Omental fat pad (tissue), 4 donors: ENCODE measurements around the gene SH3PXD2B. TPM values are rescaled to one million over a fixed set of nuclear protein-coding genes. Genes with fewer than 3 reads are reported as not detected.

Source experiments
- ATAC-seq: fragments of 150-250 bp; one replicate; pipeline ENCODE4 v1.9.1; 2016; ENCODE audit warnings: mild to moderate bottlenecking, moderate library complexity; ENCODE audit not compliant: low FRiP score
- DNase-seq: peaks from one replicate; pipeline ENCODE4 v3.0.0-alpha.2; 2019; ENCODE audit warnings: low spot score
- total RNA-seq, 4 donors: library from RNA; depleted of rRNA; stranded (reverse); fragments of >200 nt; gene quantifications; one replicate each; pipeline ENCODE4 v1.1.0, GENCODE V29; 2016
- TF ChIP-seq, protein P1 (sequence below), 3 donors: fragments of 450-650 bp; IDR thresholded peaks; one replicate each; pipeline ENCODE4 v1.5.1; 2016 to 2017; ENCODE audit warnings: antibody characterized with exemption in 3 of 3, mild to moderate bottlenecking in 3 of 3, moderate library complexity in 2 of 3

The SH3PXD2B gene
- total RNA-seq, 4 donors from 2014 or later, result 29.3 to 47.1 (median 44.3) TPM

DNA sequence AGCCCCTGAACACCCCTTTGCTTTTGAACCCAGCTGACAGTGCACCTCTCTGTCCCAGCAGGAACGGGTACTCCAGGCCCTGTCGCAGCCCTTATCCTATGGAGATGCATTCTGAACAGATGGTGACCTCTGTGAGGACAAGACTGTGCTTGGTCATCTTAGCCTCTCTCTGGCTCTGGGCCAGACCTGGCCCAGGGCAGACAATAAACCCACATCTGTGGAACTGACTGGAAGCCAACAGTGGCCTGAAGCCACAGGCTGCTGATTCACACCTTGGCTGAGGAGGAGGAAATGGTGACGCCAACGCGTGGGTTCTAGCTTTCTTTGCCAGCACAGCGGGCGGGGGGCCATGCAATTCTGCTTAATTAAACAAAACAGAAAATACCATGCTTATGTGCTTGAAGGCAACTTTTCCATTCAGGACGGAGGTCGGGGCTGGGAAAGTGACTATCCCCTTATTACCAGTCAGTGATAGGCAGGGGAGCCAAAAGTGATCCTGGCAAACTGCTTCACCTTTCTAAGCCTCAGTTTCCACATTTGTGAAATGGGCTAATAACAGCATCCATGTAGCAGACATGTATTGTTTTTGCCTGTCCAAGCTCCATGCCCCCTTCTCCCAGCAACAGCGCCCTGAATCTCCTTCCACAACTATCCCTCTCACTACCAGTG lies 10.8 kb downstream of the SH3PXD2B start:
- ATAC-seq, result peak; percentile 84
- DNase-seq, result peak; percentile 77
- TF ChIP-seq, protein P1, sequence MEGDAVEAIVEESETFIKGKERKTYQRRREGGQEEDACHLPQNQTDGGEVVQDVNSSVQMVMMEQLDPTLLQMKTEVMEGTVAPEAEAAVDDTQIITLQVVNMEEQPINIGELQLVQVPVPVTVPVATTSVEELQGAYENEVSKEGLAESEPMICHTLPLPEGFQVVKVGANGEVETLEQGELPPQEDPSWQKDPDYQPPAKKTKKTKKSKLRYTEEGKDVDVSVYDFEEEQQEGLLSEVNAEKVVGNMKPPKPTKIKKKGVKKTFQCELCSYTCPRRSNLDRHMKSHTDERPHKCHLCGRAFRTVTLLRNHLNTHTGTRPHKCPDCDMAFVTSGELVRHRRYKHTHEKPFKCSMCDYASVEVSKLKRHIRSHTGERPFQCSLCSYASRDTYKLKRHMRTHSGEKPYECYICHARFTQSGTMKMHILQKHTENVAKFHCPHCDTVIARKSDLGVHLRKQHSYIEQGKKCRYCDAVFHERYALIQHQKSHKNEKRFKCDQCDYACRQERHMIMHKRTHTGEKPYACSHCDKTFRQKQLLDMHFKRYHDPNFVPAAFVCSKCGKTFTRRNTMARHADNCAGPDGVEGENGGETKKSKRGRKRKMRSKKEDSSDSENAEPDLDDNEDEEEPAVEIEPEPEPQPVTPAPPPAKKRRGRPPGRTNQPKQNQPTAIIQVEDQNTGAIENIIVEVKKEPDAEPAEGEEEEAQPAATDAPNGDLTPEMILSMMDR (IDR thresholded peaks at IDR 0.05), result no peak

DNA sequence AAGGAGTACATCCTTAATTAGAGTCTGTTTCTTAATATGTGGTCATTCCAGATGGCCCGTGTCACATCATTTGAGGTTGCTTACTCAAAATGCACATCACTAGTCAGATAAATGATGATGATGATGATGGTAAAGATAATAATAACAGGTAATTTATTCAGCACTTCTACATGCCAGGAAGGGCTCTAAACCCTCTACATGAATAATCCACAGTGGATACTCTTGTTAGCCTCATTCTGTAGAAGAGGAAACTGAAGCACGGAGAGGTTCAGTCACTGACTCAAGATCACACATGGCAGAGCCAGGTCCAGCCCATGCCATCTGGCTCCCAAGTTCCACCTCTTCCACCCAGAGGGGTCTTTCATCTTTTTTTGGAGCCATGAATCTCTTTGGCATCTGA lies 11.7 kb downstream of the SH3PXD2B start:
- TF ChIP-seq, protein P1 (IDR thresholded peaks at IDR 0.05), result no peak

DNA sequence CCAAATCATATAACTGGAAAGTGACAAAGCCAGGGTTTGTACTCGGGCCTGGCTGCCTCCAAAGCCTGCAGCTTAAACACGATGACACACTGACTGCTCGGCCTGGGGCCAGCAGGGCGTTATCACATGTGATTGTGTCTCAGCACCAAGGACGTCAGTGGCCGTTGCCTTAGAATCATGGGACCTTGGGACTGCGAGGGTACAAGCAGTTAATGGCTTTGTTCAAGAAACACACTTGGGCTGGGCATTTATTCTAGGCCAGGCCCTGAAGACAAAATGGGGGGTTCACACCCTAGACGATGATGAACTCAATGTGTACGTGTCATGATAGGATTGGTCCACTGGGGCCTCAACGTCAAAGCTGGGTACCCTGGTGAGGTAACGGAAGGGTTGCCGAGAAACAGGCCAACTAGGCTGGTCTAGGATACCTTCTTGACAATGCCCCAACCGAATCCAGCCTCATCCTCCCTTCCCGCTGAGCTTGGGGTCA lies 13.0 kb downstream of the SH3PXD2B start:
- ATAC-seq, result no peak
- TF ChIP-seq, protein P1 (IDR thresholded peaks at IDR 0.05), result no peak
- DNase-seq, result no peak

More for the DNA sequence above, 11.7 kb downstream of the SH3PXD2B start:
- DNase-seq, result no peak
- ATAC-seq, result no peak

- no peak for DNase-seq
- ATAC-seq, result no peak
- TF ChIP-seq, protein P1 (IDR thresholded peaks at IDR 0.05), result no peak
Observed at GRCh38 chr5:172440486-172440885, 13.8 kb downstream of the SH3PXD2B start.

- no peak for DNase-seq
- TF ChIP-seq, protein P1 (IDR thresholded peaks at IDR 0.05), result no peak
Observed at GRCh38 chr5:172439785-172440477, 14.4 kb downstream of the SH3PXD2B start.

DNA sequence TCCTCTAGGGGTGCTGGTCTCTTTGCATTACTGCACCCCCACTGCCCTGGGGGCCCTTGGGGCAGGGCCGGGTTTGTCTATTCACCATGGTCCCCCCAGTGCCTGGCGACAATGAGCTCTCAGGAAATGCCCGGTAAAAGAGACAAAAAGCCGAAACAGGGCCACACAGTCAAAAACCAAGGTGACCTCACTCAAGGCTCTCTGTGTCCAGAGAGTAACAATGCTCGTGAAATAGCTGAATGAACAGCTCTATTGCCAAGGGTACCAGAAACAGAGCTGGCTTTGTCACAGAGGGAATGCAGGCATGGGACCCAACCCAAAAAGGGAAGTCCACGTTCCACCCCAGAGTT lies 16.0 kb downstream of the SH3PXD2B start:
- DNase-seq (no peak), ATAC-seq (no peak)
- TF ChIP-seq, protein P1 (IDR thresholded peaks at IDR 0.05), result no peak

More at GRCh38 chr5:172439785-172440477, 14.4 kb downstream of the SH3PXD2B start:
- no peak for ATAC-seq
